Measurements from ENCODE around the gene NR6A1.

- TF ChIP-seq POLR2A (IDR thresholded peaks at IDR 0.05; ENCODE audit: low read length) (no peak), GATA1 (IDR thresholded peaks at IDR 0.05; ENCODE audit: low read depth, low read length) (no peak)
Measured at GRCh38 chr9:124639637-124640036, 131.5 kb downstream of the NR6A1 start.
